VCaP (cell line): ENCODE measurements around the gene KRTAP29-1.
"Not testable (repeated sequence)": the region's sequence is repeated elsewhere in the genome, so short reads cannot be mapped to it uniquely, and the experiment has no call there.

ENCODE experiments used
- H3K27ac ChIP-seq: fragments of 450-650 bp; 2 replicates; pipeline ENCODE4 v1.5.1; 2017
- CTCF ChIP-seq: fragments of 450-650 bp; conservative IDR thresholded peaks from 2 replicates; pipeline ENCODE4 v1.5.1; 2017; ENCODE audit warnings: mild to moderate bottlenecking, moderate library complexity

The KRTAP29-1 gene

GRCh38 chr17:41263212-41263611 is 39.4 kb downstream of the KRTAP29-1 start:
- H3K27ac ChIP-seq: no peak overlapping the region
- no peak for TF ChIP-seq CTCF

GRCh38 chr17:41258406-41258805 is 44.2 kb downstream of the KRTAP29-1 start:
- no peak for TF ChIP-seq CTCF
- H3K27ac ChIP-seq: no peak overlapping the region

- no peak overlapping the region for H3K27ac ChIP-seq
- no peak for TF ChIP-seq CTCF
Measured at GRCh38 chr17:41256291-41256685, 46.4 kb downstream of the KRTAP29-1 start.

GRCh38 chr17:41255381-41256290 is 47.0 kb downstream of the KRTAP29-1 start, which contains the start of gene KRTAP9-9:
KRTAP9-9 (plus strand) TSS chr17:41255384.
- not testable (repeated sequence) for H3K27ac ChIP-seq

- no peak overlapping the region for H3K27ac ChIP-seq
Measured at GRCh38 chr17:41254861-41255260, 47.8 kb downstream of the KRTAP29-1 start.

More at GRCh38 chr17:41254861-41255260, 47.8 kb downstream of the KRTAP29-1 start:
- TF ChIP-seq CTCF: no peak
